HG03460 (cell line): Measurements from ENCODE around the gene FOXA1.

Source experiments
- ATAC-seq: cut with Tn5 transposase; IDR thresholded peaks from one replicate; pipeline ENCODE4 v1.9.1; 2021; ENCODE audit not compliant: unreplicated experiment

FOXA1 gene

DNA sequence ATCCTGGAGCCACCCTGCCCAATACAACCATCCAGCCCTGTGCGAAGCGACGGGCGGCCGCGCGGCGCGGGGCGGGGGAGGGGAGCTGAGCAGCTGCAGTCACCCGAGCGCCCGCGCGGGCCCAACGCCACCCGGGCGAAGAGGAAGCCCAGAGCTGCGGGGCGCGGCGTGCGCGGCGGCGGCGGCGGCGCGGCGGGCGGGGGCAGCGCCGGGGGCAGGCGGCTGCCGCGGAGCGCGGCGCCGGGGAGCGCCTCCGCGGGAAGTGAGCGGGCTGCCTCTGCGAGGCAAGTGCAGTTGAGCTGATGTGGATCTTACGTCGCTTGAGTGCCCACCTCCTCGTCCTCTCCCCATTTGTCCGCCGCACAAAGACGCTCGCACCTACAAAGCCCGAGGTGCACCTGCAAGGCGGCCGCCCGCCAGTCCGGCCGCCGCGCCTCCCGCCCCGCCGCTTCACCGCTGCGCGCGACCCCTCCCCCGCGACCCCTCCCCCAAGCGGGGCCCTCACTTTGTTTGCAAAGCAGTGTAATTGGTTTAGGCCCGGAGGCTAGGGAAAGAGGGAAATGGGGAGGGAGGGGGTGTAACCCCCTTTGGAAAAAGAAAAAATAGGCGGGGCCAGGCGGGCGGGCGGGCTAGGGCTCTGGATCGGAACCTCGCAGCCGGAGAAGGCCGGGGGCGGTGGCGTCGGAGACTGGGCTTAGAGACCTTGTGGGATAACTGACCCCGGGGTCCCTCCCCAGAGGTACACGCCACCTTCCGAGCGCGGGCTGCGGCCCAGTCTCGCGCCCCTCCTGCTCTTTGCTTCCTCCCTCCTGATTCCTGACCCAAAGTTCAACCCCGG is at the start of gene FOXA1, which contains the start of gene TTC6:
Gene FOXA1 (minus strand): TSS at position 279 of the 838 bp plus-strand sequence. CDS start 277 bp downstream, at position 2.
Gene TTC6 (plus strand): TSS at position 659 of the 838 bp plus-strand sequence. CDS start 26,436 bp downstream, outside the sequence.
- ATAC-seq = no peak

DNA sequence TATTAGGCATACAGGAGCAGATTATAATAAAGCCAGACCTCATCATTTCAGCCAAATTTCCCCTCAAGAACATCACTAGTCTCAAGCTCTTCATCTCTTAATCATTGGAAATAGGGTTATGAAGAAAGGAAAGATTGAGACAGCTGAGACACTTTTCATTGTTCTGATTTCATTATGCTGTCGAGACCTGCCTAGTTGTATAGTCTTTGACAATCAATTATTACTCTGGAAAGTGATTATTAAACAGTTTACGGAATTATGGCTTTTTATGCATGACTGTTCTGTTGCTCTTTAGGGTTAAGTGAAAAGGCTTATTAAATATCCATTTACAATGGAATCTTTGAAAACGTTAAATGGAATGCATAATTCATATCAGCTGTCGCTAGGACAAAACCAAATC is 48.7 kb upstream of the FOXA1 start:
- no peak for ATAC-seq

DNA sequence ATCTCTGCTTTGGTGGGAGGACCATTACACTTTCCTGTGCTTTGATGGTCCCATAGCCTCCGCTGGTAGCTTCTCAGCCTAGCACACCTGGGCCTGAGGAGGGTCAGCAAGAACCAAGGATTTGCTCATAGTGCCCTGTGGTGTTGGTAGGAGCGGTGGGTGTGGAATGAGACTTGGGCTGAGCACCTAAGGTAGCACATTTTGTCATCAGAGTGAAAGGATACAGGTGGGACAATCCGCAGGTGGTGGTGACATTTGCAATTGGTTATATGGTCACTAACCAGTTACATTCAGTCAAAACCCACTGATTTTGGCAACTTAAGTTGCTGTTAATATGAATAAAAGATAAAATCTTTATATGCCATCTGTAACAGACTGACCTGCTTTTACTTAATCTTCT is 47.1 kb upstream of the FOXA1 start:
- no peak for ATAC-seq

DNA sequence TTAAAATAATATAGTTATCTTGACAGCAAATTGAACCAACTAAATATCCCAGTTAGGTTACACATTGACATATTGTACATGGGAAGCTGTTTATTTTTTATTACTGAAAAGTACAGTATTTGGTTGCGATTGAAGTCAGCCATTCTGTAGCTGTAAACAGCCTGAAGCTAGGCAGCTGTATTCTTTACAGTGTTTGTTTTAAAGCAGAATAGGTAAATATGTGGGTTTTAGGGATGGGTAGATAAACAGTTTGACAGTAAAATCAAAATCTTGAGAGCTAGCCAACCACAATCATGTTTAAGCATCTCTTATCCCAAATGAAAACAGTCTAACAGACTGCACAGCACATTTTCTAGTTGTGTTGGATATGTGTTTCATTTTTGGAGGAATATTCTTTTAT is 46.1 kb upstream of the FOXA1 start:
- ATAC-seq = no peak

DNA sequence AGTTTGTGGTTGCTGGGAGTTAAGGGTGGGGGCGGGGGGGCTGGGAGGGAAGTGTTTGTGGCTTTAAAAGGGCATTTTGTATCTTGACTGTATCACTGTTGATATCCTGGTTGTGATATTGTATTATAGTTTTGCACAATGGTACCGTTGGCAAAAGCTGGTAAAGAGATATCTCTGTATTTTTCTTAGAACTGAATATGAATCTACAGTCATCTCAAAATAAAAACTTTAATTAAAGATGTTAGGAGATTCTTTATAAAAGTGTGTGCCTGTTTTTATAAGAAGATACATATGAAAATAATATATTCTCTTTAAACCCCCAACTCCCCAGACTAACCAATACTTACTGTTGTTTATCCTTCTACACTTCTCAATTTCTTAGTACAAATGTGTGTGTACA is 43.5 kb upstream of the FOXA1 start:
- ATAC-seq = no peak

DNA sequence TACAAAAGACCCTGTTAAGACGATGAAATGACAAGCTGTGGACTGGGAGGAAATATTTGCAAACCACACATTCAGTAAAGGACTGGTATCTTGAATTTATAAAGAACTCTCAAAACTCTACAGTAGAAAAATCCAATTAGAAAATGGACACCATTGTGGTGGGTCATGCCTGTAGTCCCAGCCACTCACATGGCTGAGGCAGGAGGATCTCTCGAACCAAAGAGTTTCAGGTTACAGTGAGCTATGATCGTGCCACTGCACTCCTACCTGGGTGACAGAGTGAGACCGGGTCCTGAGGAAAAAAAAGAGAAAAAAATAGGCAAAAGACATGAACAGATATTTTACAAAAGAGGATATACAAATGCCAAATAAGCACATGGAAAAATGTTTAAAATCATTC is 42.3 kb upstream of the FOXA1 start:
- no peak for ATAC-seq

DNA sequence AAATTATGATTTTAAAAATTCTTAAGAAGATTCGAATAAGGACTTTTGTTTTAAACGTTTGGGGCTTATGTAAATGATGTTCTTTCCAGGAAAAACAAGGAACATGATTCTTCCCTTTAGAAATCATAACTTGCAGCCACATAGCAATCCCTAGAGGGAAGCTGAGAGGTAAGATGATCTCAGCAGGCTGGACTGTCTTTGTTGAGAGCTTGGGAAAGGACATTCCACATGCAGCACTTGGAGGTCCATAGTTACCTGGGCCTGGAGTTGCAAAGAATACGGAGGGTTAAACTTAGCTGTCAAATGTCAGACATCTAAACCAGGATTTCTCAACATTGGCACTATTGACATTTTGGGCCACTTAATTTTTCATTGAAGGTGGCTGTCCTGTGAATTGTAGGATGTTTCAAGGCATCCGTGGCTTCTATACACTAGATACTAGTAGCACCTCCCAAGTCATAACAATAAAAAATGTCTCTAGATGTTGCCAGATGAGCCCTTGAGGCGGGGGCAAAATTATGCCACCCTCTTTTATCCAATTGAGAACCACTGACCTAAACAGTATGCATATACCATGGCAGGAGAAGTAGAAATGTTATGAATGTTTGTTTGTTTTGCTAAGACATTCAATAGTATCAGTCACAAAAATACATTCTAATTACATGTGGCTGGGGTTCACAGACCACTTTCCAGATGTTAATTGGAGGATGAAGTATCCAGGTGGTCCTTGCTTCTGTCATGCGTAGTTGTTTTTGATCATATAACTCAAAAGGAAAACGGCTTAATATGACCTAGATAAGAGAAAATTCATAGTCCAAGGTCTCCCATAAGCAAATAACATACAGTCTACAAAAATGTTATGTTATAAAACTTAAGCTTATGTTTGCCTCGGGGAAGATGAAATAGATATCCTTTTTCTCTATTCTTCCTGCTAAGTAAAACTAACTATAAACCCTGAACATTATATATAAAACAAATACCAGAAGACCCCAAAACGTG is 30.8 kb upstream of the FOXA1 start:
- no peak for ATAC-seq

DNA sequence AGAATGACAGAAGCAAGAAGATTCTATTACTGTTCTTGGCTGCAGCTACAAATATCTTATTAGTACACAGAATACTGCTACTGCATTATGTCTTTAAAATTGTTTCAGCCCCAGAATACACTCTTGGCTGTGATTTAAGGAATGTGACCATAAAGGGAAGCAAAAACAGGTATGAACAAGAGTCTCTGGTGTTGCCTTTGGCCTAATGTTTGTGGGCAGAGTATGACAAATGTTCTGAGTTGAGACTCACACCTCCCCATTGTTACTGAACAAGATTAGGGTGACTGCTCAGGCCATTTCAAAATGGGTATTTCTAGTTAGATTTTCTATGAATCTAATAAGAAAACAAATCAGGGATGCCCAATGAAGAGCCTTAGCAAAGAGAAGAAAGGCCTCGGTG is 28.9 kb upstream of the FOXA1 start:
- no peak for ATAC-seq

DNA sequence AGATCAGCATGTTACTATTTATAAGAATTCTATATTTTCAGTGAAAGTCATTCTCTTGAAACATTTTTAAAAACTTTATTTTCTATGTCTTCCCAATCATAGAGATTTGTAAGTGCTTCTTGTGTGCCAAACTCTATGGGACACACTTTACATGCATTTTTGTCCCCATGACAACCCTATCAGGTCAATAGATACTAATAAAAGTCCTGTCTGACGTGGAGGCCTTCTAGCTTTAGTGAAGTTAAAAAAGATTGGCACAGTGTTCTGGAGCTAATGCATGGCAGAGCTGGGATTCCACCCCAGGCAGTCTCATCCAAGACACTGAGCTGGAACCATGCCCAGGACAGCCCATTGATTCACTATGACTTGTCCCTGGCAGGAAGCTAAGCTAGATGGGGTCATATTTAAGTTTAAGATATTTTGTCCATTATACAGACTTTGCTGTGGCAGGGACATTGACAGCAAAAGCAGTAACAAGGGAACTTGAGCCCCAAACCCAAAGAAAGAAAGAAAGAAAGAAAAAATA is 28.4 kb upstream of the FOXA1 start:
- ATAC-seq = no peak

DNA sequence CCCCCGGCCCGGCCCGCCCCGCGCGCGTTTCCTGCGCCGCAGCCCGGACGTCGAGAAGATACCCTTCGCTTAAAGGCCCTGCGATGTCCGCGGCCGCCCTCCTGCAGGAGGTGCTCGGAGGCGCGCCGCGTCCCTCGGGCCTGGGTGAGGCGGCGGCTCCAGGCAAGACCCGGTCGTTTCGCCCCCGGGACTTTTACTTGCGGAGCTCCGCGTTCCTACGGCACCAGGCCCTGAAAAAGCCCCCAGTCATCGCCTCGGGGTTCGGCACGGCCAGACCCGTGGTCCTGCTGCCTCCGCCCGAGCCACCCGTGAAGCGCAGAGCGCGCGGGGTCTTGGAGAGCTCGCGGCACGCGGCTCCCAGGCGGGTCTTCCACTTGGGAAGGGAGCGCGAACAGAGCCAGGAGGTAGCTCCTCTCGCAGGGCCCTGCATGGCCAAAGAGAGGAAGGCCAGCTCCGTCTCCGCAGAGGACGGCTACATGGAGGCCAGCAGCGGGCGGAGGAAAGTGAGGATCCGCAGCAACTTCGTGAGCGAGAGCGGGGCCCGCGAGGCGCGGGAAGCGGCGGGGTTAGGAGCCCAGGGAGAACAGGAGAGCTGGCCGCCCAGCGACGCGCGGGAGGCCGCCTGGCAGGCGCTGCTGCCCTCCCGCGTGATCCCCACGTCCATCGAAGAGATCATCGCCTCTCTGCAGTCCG is 27.3 kb upstream of the FOXA1 start:
- no peak for ATAC-seq

DNA sequence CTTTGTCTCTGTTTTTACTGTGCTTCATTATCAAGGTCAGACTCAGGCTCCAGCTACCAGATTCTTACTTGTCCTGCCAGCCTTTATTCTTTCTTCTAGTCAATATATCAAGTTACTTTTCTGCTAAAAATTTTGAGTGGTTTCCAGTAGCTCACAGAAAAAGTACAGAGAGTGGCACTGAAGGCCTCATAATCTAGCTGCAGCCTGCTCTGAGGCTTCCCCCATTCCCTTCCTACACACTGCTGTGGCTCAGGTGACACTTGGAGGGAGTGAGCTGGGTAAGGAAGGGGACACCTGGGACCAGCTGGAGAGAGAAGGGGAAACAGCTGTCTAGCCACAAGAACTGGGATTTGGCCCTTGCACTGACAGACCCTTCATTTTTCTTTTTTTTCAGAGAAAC is 25.8 kb upstream of the FOXA1 start:
- no peak for ATAC-seq

DNA sequence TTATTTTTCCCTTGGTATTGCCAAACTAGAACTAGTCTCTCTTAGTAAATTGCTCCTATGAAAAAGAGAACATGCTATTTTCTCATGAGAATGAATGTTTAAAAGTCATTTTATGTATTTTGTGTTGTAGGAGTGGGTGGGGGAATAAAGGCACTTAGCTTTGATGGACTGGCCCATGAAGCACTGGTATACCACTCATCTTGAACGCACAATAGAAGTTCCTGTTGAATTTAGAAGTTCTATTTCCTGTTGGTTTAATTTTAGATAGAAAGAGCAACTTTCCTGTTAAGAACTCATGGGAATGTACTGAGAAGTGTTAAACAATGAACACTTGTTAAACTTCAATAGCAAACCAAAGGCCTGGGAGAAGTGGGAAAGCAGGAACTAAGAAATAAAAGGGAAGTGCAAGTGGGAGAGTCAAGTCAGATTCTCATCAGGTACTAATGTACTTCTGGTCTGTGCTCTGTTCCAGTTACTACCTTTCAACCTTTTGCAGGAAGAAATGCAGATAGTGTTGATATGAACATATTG is 23.5 kb upstream of the FOXA1 start:
- no peak for ATAC-seq

DNA sequence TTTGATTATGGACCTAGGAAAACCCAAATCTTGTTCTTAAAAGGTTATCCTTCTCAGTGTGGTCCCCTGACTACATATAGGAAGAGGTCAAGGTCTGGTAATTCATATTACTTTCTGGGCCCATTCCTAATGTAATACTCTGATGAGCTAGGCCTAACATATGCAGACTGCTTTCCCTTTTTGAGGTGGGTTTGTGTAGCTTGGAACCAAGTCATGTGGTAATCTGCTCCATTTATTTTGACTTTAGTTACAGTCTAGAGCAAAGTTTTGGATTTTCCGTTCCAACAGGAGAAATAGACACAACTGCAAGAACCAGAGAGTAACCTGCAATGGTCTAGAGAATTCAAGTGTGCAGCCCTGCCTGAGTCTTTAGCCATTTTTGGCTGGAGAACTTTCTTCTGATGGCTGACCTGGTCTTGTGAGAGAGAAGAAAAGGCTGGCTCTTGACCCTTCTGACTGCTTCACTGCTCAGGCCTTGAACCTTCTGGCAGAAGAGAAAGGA is 22.9 kb upstream of the FOXA1 start:
- no peak for ATAC-seq

DNA sequence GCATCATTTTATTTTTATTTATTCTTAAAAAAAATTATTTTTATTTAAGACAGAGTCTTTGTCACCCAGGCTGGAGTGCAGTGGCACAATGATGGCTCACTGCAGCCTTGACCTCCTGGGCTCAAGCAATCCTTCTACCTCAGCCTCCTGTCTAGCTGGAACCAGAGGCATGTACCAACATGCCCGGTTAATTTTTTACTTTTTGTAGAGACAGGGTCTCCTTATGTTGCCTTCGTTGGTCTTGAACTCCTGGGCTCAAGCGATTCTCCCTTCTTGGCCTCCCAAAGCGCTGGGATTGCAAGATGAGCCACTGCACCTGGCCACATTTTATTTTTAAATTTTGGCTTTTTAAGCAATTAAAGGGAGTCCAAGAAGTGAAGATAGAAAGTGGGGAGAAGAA is 21.8 kb upstream of the FOXA1 start:
- no peak for ATAC-seq

DNA sequence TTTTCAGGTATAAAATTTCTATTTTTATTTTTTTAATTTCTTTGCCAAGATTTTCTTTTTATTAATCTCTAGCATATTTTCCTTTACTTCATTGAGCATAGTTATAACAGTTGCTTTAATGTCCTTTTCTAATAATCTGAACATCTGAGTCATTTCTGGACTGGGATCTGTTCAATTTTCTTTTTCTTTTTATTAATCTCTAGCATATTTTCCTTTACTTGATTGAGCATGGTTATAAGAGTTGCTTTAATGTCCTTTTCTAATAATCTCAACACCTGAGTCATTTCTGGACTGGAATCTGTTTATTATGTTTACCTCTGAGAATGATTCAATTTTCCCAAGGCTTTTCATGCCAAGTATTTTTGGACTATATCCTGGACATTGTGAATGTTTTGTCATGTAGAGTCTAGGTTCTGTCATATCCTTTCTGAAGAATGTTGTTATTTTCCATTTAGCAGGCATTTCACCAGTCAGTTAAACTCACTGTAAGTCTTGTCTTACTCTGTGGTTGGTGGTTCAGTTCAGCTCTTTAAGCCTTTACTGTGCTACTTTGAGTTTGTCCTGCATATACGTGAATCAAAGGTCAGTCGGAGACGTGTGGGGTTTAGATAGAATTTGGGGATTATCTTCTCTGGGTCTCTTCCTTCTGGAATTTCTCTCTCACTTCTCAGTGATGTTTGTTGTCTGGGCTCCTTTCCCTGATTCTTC is 20.7 kb upstream of the FOXA1 start:
- no peak for ATAC-seq

DNA sequence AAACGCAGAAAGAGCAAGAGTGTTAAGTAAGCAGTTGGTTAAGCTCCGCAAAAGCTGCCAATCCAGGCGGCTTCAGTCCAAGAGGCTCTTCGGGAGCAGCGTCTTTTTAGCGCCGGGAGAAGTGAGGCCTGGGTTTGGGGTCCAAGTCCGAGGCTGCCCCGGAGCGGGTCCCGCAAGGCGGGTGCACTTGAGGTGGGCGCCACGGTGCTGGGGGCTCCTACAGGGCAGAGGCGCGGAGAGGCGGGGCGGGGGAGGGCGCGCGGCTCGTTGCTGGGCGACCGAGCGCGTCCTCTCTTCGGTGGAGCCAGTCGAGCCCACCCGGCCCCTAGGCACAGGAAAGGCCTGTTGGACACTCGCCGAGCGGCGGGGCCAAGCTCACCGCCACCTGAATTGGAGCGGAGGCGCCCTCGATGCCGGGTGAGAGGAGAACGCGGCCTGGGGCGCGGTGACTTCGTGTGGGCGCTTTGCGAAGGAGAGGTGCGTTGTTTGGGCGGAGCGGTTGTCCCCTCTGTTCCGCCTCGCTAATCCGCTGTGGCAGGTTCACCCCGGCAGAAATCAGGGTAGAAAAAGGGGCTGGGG is 16.0 kb upstream of the FOXA1 start:
- ATAC-seq = no peak

DNA sequence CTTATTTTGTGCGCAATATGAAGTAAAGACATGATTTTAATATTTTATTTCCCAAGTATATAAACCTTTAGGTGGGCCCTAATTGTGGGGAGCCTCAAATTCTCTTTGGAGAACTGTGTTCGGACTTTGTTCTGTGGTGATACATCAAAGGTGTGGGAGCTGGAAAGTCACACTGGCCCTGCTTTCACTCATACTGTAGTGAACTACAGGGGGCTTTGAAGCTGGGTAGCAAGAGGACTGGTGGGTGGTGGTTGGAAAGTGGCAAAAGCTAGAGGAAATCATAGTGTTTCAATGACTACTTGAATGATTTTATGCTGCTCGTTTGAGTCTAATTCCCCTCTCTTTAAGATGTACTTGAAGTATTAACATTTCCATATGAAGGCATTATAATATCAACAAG is 13.6 kb upstream of the FOXA1 start:
- no peak for ATAC-seq

DNA sequence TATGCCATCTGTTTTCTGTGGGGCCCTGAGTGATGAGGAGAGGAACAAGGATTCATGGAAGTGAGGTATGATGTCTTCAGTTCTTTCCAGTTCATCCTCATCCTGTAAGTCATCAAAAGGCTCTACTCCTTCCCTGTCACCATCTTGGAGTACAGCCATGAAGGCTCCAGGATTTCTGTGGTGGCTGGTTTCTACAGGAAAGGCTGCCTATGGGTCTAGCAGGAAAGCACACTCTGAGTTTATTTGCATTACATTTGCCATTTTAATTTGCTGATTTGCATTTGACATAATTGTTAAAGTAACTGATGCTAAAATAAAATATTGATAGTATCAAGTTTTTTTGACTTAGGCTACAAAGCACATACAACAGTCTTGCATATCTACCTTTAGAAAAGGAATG is 11.6 kb upstream of the FOXA1 start:
- no peak for ATAC-seq

DNA sequence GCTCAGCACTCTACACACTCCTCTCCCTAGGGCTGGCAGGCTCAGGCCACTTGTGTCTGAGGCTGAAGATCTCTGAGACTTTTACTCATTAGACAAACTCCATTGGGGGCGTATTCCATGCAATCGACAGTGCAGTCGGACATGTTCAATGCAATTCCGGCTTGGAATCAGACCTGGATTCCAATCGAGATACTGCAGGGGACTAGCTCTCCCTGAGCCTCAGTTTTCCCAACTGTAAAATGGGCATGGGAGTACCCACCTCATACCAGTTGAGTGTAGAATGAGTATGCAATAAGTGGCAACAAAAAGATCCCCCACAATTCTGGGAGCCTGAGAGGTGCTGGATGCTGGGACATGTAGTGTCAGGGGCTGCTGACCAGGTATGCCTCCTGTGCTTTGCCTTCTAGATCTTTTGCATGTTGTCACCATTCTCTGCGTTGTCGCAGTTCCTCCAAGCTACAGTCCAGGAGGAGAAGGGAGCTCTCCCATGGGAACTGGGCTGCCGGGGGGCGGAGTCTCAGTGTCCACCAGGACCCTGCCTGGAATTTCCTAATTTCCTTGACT is 8.7 kb upstream of the FOXA1 start:
- ATAC-seq = no peak
